Sigmoid colon (tissue), 7 donors: ENCODE data around the gene MAGI2. TPM values are rescaled to one million over a fixed set of nuclear protein-coding genes. Genes with fewer than 3 reads are reported as not detected.

Source experiments
- DNase-seq: peaks from one replicate; pipeline ENCODE4 v3.0.0-alpha.2; 2019
- H3K27ac ChIP-seq, 4 donors: fragments of 200-600 bp; sonication (generic); one replicate each; pipeline ENCODE4 v1.5.1; 2016 to 2019; ENCODE audit warnings: mild to moderate bottlenecking in 1 of 4
- H3K27me3 ChIP-seq, 3 donors: fragments of 200-600 bp; sonication (generic); one replicate each; pipeline ENCODE4 v1.5.1; 2019; ENCODE audit warnings: mild to moderate bottlenecking in 1 of 3
- H3K36me3 ChIP-seq, 4 donors: fragments of 200-600 bp; sonication (generic); one replicate each; pipeline ENCODE4 v1.5.1; 2016 to 2019
- H3K4me1 ChIP-seq, 4 donors: fragments of 200-600 bp; sonication (generic); one replicate each; pipeline ENCODE4 v1.5.1; 2017 to 2019
- H3K4me3 ChIP-seq, 4 donors: fragments of 200-600 bp; sonication (generic); one replicate each; pipeline ENCODE4 v1.5.1; 2017 to 2019; ENCODE audit warnings: mild to moderate bottlenecking in 2 of 4, moderate library complexity in 1 of 4
- H3K9me3 ChIP-seq, 4 donors: fragments of 200-600 bp in 3 of 4; sonication (generic) in 3 of 4; one replicate each; pipeline versions ENCODE4 v1.5.1 to v1.6.1; 2013 to 2019
- EP300 ChIP-seq, 4 donors: sonication (generic); formaldehyde crosslinking; IDR thresholded peaks; one replicate each; pipeline ENCODE4 v1.6.1; 2017; ENCODE audit warnings: antibody characterized with exemption in 4 of 4
- POLR2A ChIP-seq, 2 donors: fragments of 450-650 bp; IDR thresholded peaks; one replicate each; pipeline ENCODE4 v1.6.1; 2016; ENCODE audit warnings: antibody characterized with exemption in 2 of 2, mild to moderate bottlenecking in 2 of 2, moderate library complexity in 2 of 2
- POLR2AphosphoS5 ChIP-seq, 4 donors: sonication (generic); formaldehyde crosslinking; IDR thresholded peaks; one replicate each; pipeline ENCODE4 v1.6.1; 2017; ENCODE audit warnings: antibody characterized with exemption in 4 of 4
- WGBS, 2 donors: extraction: QIAGEN DNeasy Blood & Tissue Kit; methylation state at CpG; one replicate each; pipeline ENCODE4 v1.1.7; 2013; 5-methylcytosine and 5-hydroxymethylcytosine counted together
- intact Hi-C: fragments of 100-400 bp; cut with DNase I; formaldehyde crosslinking; loops from one replicate; pipeline ENCODE4 v1.15.1; 2023
- polyA plus RNA-seq, 3 donors: library from polyadenylated mRNA; stranded (reverse); fragments of 200-250 nt; gene quantifications; one replicate each; pipeline ENCODE4 v1.2.3, GENCODE V29; 2013
- total RNA-seq, 4 donors: library from RNA; depleted of rRNA; stranded (reverse); fragments of >200 nt; gene quantifications; one replicate each; pipeline ENCODE4 v1.1.0, GENCODE V29; 2016
- TF ChIP-seq, protein P1 (sequence below), 4 experiments: fragments of 450-650 bp in 3 of 4; fragments of 200-600 bp in 1 of 4; IDR thresholded peaks; one replicate each; pipeline ENCODE4 v1.5.1; 2016 to 2019; ENCODE audit warnings: antibody characterized with exemption in 4 of 4, mild to moderate bottlenecking in 3 of 4, moderate library complexity in 2 of 4
- donor health status: healthy with polysubstance abuse.
- donor health status: Bipolar disorder and iron deficiency.
- donor health status: healthy.

MAGI2 gene
- total and polyA plus RNA-seq, 7 donors, result 0.69 to 26.9 (median 14.7) TPM

DNA sequence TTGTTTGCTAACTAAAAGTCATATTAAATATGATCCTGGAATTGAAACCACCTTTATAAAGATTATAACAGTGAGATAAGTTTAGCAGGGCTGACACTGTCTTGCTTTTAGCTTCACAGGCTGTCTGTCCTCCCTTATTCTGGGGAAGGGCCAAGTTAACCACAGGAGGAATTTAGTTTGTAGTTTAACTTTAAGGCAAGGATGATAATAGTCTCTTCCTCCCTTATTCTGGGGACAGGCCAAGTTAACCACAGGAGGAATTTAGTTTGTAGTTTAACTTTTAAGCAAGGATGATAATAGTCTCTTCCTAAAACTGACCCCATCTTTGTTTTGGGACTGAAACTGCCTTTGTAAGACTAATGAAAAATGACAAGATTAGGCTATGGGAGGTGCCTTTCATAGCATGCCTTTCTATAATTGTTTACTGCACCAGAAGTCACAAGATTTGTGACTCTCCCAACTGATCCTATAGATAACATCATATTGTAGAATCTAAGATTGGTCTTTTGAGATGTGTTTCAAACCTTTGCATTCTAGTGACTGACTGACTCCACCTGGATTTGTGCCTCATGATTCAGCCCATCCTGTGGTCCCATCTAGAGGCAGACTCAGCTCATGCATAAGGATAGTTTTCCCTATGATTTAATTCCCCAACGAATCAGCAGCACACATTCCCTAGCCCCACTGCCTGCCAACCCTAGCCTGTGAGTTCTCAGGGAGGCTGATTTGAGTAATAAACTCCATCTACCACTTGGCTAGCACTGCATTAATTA lies 212.0 kb downstream of the MAGI2 start:
- intact Hi-C loops, result no loop called here
- no peak overlapping the region for H3K27ac ChIP-seq
- no peaks in the 10 kb centered on the region for H3K9me3 ChIP-seq
- DNase-seq, result no peak
- peaks cover 0 to 9% (median 0%) of the 10 kb centered on the region in 4 donors for H3K4me1 ChIP-seq
- TF ChIP-seq POLR2A (IDR thresholded peaks at IDR 0.05) (no peak), POLR2AphosphoS5 (IDR thresholded peaks at IDR 0.05) (no peak), EP300 (IDR thresholded peaks at IDR 0.05) (no peak)
- TF ChIP-seq, protein P1, sequence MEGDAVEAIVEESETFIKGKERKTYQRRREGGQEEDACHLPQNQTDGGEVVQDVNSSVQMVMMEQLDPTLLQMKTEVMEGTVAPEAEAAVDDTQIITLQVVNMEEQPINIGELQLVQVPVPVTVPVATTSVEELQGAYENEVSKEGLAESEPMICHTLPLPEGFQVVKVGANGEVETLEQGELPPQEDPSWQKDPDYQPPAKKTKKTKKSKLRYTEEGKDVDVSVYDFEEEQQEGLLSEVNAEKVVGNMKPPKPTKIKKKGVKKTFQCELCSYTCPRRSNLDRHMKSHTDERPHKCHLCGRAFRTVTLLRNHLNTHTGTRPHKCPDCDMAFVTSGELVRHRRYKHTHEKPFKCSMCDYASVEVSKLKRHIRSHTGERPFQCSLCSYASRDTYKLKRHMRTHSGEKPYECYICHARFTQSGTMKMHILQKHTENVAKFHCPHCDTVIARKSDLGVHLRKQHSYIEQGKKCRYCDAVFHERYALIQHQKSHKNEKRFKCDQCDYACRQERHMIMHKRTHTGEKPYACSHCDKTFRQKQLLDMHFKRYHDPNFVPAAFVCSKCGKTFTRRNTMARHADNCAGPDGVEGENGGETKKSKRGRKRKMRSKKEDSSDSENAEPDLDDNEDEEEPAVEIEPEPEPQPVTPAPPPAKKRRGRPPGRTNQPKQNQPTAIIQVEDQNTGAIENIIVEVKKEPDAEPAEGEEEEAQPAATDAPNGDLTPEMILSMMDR (IDR thresholded peaks at IDR 0.05), result no peak
- no peak overlapping the region for H3K4me3 ChIP-seq
- H3K36me3 ChIP-seq, result no peaks in the 10 kb centered on the region
- H3K27me3 ChIP-seq, result no peaks in the 10 kb centered on the region
- WGBS, 2 donors, result 71 to 88% methylated on average over 1 of the region's 1 CpG

DNA sequence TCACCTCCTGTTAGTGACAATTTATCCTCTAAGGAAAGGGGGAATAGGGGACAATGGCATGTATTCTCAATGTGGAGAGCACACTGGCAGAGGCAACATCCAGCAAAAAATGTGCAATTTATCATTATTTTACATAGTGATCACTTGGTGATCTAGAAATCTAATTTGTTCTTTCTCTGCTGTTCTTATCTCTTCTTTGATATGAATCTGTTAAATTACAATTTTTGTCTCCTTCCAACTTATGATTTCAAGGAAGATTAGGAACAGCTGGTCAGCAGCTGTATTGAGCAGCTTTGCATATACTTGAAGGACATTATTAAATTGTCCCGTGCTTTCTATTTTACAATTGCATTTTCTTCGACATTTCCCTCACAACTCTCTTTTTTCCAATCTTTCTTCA lies 213.1 kb downstream of the MAGI2 start:
- peaks cover 0 to 9% (median 0%) of the 10 kb centered on the region in 4 donors for H3K4me1 ChIP-seq
- intact Hi-C loops, result no loop called here
- no peaks in the 10 kb centered on the region for H3K9me3 ChIP-seq
- H3K27me3 ChIP-seq, result no peaks in the 10 kb centered on the region
- whole genome bisulfite sequencing, 2 donors, result 68 to 78% methylated on average over 2 of the region's 2 CpGs
- no peak overlapping the region for H3K27ac ChIP-seq
- no peak for DNase-seq
- no peak overlapping the region for H3K4me3 ChIP-seq
- TF ChIP-seq POLR2A (IDR thresholded peaks at IDR 0.05) (no peak), POLR2AphosphoS5 (IDR thresholded peaks at IDR 0.05) (no peak), EP300 (IDR thresholded peaks at IDR 0.05) (no peak)
- TF ChIP-seq, protein P1 (IDR thresholded peaks at IDR 0.05), result no peak
- no peaks in the 10 kb centered on the region for H3K36me3 ChIP-seq

DNA sequence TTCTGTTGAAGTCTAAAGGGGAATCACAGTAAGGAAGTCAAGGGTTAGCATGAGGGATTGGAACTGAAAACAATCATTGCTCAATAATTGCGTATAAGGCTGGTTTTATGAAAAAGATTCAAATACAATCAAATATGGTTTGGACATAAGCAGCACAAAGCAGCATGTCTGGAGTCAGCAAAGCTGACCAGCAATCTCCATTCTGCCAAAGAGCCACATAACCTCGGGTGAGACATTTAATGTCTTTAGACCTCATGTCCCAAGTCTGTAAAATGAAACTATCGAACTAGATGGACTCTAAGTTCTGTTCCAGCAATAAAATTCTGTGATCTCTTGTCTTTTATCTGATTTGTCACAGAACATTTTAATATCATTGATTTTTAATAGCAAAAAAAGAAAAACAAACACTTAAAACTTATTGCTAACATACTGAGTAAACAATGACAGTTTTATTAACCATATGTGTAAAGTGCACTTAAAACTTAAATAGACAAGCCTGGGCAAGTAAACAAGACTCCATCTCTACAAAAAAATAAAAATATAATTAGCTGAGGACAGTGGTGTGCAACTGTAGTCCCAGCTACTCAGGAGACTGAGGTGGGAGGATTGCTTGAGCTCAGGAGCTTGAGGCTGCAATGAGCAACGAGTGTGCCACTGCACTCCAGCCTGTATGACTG lies 217.0 kb downstream of the MAGI2 start:
- DNase-seq, result no peak
- Histone ChIP-seq H3K9me3 (no peaks in the 10 kb centered on the region), H3K4me3 (no peak overlapping the region), H3K27ac (no peak overlapping the region), H3K4me1 (peaks cover 0 to 6% (median 0%) of the 10 kb centered on the region in 4 donors), H3K27me3 (no peaks in the 10 kb centered on the region), H3K36me3 (no peaks in the 10 kb centered on the region)
- WGBS, 2 donors, result 48 to 73% methylated on average over 4 of the region's 4 CpGs
- TF ChIP-seq, protein P1 (IDR thresholded peaks at IDR 0.05), result no peak
- no peak for TF ChIP-seq POLR2A (IDR thresholded peaks at IDR 0.05)
- no peak for TF ChIP-seq POLR2AphosphoS5 (IDR thresholded peaks at IDR 0.05)
- no peak for TF ChIP-seq EP300 (IDR thresholded peaks at IDR 0.05)
- intact Hi-C loops, result no loop called here

DNA sequence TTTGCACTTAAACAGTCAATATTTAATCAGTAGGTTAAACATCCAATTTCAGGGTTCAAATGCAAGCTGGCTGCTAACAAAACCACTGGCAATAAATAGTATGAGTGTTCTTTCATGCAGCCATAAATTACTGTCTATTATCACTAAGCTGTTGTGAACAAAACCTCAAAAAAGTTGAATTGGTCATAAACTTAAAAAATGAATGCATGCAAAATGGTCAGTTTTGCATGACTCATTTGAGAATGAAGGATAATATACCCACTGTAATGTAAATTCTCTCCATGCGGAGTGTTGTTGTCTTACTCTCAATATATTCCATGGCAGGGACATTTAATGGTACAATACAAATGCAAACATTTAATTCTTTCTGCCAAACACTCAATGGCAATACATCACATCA lies 226.4 kb downstream of the MAGI2 start:
- no peak overlapping the region for H3K27ac ChIP-seq
- H3K27me3 ChIP-seq, result no peaks in the 10 kb centered on the region
- no peak for DNase-seq
- no peak for TF ChIP-seq EP300 (IDR thresholded peaks at IDR 0.05)
- no peak for TF ChIP-seq POLR2AphosphoS5 (IDR thresholded peaks at IDR 0.05)
- no peak for TF ChIP-seq POLR2A (IDR thresholded peaks at IDR 0.05)
- TF ChIP-seq, protein P1 (IDR thresholded peaks at IDR 0.05), result no peak
- H3K9me3 ChIP-seq, result no peaks in the 10 kb centered on the region
- WGBS, 2 donors, result 53 to 74% methylated on average over 1 of the region's 1 CpG
- intact Hi-C loops, result no loop called here
- no peaks in the 10 kb centered on the region for H3K4me1 ChIP-seq
- no peak overlapping the region for H3K4me3 ChIP-seq
- no peaks in the 10 kb centered on the region for H3K36me3 ChIP-seq
